ENCODE data around the gene FXYD5. TPM values are rescaled to one million over a fixed set of nuclear protein-coding genes. Genes with fewer than 3 reads are reported as not detected.

The FXYD5 gene
- total RNA-seq, 8 experiments from 2014 or later: 7.1 to 201 (median 14.7) TPM

DNA sequence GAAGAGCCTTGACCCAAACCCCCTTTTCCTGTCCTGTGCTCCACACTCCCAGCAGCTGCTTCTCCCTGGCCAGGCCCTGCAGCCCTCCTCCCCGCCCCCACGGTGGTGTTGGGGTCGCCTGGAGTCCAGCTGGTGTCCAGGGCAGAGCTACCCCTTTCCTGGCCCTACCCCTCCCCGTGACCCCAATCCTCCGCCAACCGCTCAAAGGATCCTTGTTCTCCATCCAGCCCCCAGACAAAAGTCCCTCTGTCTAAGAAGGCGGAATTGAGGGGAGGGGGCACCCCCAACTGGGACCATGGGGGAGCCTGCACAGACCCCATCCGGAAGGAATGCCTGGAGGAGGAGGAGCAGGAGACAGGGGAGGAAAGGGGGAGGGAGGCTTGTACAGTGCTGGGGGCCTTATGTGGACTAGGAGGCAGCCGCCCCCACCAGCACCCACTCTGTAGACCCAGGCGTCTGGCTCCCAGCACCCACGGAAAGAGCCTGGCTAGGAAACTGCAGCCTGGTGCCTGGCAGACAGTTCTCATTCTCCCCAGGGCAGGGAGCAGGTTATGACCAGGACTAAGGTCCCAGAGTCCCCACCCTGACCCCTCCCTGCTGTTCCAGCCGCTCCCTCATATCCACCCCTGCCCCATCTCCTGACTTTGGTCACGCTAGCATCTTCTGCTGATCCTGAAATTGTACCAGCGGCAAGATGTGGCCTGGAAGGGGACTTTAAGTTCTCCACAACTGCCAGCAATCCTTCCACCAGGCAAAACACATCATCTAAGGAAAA lies 39.2 kb upstream of the FXYD5 start, which contains the start of gene FXYD3:
FXYD3 (plus strand) TSS at position 647 of the 775 bp plus-strand sequence. CDS start 3,554 bp downstream, outside the sequence.
- Histone ChIP-seq H3K4me3 (peak within 1 kb of the TSS in 1 of 5 donors; percentile 1), H3K4me1 (replicated peaks in 1 of 2) (peaks cover 12 to 23% of the 10 kb centered on the region in 2 donors), H3K27ac (no peak within 1 kb of the TSS)
- in situ Hi-C loops (cut with MboI; ENCODE audit: low pct_unique_long_range_greater_than_20kb in 2 of 9, low sequenced_read_pairs in 9 of 9, unreplicated experiment in 9 of 9): no loop called here
- peak in 4 of 8 experiments; percentile 2 to 27 (median 22) for ATAC-seq (replicated peaks in 6 of 8)
- 60 to 100% methylated on average over 1 of the region's 14 CpGs; no CpG with 5 or more reads in 8 of the 10 experiments for WGBS, 10 experiments

DNA sequence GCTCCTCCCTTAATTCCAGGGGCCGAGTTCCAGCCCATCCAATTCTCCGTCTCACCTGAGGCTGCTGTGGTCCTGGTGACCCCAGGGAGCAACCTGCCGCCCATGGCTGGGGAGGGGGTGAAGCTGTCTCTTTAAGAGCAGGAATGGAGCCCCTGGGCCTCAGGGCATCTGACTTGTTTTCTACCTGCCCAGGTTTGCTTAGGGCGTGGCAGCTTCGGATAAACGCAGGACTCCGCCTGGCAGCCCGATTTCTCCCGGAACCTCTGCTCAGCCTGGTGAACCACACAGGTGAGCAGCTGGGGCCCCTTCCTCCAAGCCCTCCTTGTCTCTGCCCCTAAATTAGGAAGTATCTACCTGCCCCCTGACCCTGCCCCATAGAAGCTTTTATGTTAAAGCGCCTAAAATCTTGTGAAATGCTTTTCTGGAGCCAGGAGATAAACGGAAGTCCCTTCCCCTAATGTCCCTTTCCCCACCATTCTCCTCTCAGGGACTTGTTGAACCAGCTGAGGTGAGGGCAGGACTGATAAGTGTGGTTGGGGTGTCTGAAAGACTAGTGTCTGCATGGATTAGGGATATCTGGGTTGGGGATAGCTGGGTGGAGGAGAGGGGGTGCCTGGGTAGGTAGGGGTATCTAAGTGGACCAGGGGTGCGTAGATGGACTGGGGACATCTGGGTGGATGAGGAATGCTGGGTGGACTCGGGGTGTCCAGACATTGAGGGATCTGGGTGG lies 38.3 kb upstream of the FXYD5 start:
- 63 to 92% (median 79%) methylated on average over 1 to 8 of the region's 13 CpGs; no CpG with 5 or more reads in 7 of the 10 experiments for WGBS, 10 experiments
- H3K4me3 ChIP-seq: no peak overlapping the region
- no peak for ATAC-seq (replicated peaks in 6 of 8)
- peaks cover 12 to 20% of the 10 kb centered on the region in 2 donors for H3K4me1 ChIP-seq (replicated peaks in 1 of 2)
- no peak overlapping the region for H3K27ac ChIP-seq
- in situ Hi-C loops (cut with MboI; ENCODE audit: low pct_unique_long_range_greater_than_20kb in 2 of 9, low sequenced_read_pairs in 9 of 9, unreplicated experiment in 9 of 9): no loop called here

DNA sequence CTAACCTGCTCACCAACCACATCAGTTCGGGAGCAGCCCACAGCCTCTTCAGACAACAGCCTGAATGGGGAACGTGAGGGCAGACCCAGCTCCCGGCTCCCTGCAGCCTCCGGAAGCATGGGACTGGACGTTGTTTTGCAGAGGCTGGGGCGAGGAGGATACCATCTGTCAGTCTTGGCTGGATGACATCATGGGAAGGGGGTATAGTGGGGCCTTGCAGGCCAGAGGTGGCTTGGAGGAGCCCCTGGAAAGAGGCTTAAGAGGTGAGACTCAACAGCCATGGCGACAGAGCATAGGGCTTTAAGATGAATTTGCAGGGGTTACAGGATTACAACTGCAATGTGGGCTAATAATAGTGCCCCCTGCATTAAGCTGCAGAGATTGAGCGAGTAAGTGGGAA lies 37.4 kb upstream of the FXYD5 start:
- peaks cover 12 to 20% of the 10 kb centered on the region in 2 donors for H3K4me1 ChIP-seq (replicated peaks in 1 of 2)
- ATAC-seq (replicated peaks in 6 of 8): peak in 5 of 8 experiments; percentile 30 to 81 (median 69)
- in situ Hi-C loops (cut with MboI; ENCODE audit: low pct_unique_long_range_greater_than_20kb in 2 of 9, low sequenced_read_pairs in 9 of 9, unreplicated experiment in 9 of 9): no loop called here
- 20 to 70% (median 30%) methylated on average over 1 to 5 of the region's 8 CpGs; no CpG with 5 or more reads in 6 of the 10 experiments for WGBS, 10 experiments
- no peak overlapping the region for H3K4me3 ChIP-seq
- H3K27ac ChIP-seq: peak overlapping the region in 1 of 2 donors; percentile 1

DNA sequence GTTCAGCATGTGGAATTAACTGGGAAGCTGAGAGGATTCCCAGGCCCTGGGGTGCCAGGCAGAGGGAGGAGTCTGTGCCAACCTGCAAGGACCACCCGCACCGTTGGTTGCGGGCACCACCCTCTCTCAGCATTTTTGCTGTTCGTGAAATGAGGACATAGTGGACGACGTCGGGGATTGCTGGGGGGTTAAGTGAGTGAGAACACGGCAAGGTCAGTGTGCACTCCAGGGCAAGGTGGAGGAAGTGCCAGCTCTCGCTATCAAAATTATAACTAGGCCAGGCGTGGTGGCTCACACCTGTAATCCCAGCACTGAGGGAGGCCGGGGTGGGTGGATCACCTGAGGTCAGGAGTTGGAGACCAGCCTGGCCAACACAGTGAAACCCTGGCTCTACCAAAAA lies 36.7 kb upstream of the FXYD5 start:
- H3K4me3 ChIP-seq: no peak overlapping the region
- H3K27ac ChIP-seq: no peak overlapping the region
- H3K4me1 ChIP-seq (replicated peaks in 1 of 2): peaks cover 12 to 20% of the 10 kb centered on the region in 2 donors
- no peak for ATAC-seq (replicated peaks in 6 of 8)
- in situ Hi-C loops (cut with MboI; ENCODE audit: low pct_unique_long_range_greater_than_20kb in 2 of 9, low sequenced_read_pairs in 9 of 9, unreplicated experiment in 9 of 9): no loop called here
- WGBS, 10 experiments: 50 to 100% (median 76%) methylated on average over 3 to 4 of the region's 11 CpGs; no CpG with 5 or more reads in 6 of the 10 experiments

DNA sequence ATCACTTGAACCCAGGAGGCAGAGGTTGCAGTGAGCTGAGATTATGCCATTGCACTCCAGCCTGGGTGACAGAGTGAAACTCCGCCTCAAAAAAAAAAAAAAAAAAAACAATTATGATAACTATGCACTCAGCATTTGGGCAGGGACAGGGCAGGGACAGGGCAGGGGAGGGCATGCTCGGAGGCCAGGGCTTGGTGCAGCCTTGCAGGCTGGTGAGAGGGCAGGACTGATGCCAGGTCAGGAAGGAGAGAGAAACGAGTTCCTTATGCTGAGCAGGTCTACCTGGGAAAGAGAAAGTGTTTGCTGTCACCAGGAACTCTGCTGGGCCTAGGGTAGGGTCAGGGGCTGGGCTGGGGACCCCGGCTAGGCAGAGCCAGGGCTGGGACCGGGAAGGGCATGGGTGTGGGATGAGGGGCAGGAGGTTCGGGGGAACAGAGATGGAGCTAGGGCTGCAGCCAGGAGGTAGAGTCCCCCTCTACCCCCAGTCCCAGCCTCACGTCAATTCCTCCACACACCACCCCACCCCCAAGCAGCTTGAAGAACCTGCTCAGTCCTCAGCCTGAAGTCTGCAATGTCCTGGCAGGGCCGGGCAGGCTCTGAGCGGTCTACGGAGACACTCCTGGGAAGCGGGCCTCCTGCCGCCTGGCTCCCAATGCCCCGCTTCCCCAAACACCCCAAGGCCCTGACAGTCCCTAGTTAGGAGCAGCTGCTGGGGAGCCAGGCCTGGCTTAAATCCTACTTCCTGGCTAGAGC lies 36.1 kb upstream of the FXYD5 start:
- Histone ChIP-seq H3K27ac (no peak overlapping the region), H3K4me3 (no peak overlapping the region), H3K4me1 (replicated peaks in 1 of 2) (peaks cover 12 to 20% of the 10 kb centered on the region in 2 donors)
- no peak for ATAC-seq (replicated peaks in 6 of 8)
- in situ Hi-C loops (cut with MboI; ENCODE audit: low pct_unique_long_range_greater_than_20kb in 2 of 9, low sequenced_read_pairs in 9 of 9, unreplicated experiment in 9 of 9): no loop called here
- 17 to 80% (median 28%) methylated on average over 1 of the region's 13 CpGs; no CpG with 5 or more reads in 6 of the 10 experiments for WGBS, 10 experiments

DNA sequence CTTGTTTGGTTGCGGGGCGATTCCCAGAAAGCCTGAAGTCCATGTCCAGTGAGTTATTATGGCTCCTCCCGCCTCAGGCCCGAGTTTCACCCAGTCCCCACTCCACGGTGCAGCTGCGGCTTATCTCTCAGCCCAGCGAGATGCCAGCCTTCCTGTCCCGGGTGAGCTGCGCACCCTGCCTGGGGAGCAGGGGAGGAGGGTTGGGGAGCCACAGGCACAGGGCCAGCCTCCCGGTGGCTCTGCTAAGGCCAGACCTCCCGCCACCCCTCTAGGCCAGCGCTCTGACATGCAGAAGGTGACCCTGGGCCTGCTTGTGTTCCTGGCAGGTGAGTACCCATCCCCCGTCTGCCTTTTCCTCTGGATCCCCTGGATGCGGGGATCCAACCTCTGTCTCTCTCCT lies 35.4 kb upstream of the FXYD5 start:
- H3K4me1 ChIP-seq (replicated peaks in 1 of 2): peaks cover 13 to 23% of the 10 kb centered on the region in 2 donors
- no peak overlapping the region for H3K4me3 ChIP-seq
- in situ Hi-C loops (cut with MboI; ENCODE audit: low pct_unique_long_range_greater_than_20kb in 2 of 9, low sequenced_read_pairs in 9 of 9, unreplicated experiment in 9 of 9): no loop called here
- 100% methylated on average over 1 of the region's 14 CpGs; no CpG with 5 or more reads in 9 of the 10 experiments for WGBS, 10 experiments
- ATAC-seq (replicated peaks in 6 of 8): no peak
- H3K27ac ChIP-seq: no peak overlapping the region

- H3K27ac ChIP-seq: no peak overlapping the region
- H3K4me1 ChIP-seq (replicated peaks in 1 of 2): peaks cover 16 to 22% of the 10 kb centered on the region in 2 donors
- in situ Hi-C loops (cut with MboI; ENCODE audit: low pct_unique_long_range_greater_than_20kb in 2 of 9, low sequenced_read_pairs in 9 of 9, unreplicated experiment in 9 of 9): no loop called here
- H3K4me3 ChIP-seq: no peak overlapping the region
- ATAC-seq (replicated peaks in 6 of 8): no peak
- 60 to 100% (median 92%) methylated on average over 1 to 9 of the region's 9 CpGs; no CpG with 5 or more reads in 1 of the 10 experiments for WGBS, 10 experiments
Observed at GRCh38 chr19:35119578-35120155, 34.9 kb upstream of the FXYD5 start.

GRCh38 chr19:35120492-35120891 lies 34.0 kb upstream of the FXYD5 start:
- peaks cover 15 to 16% of the 10 kb centered on the region in 2 donors for H3K4me1 ChIP-seq (replicated peaks in 1 of 2)
- in situ Hi-C loops (cut with MboI; ENCODE audit: low pct_unique_long_range_greater_than_20kb in 2 of 9, low sequenced_read_pairs in 9 of 9, unreplicated experiment in 9 of 9): no loop called here
- 0 to 100% (median 79%) methylated on average over 1 to 6 of the region's 7 CpGs; no CpG with 5 or more reads in 2 of the 10 experiments for WGBS, 10 experiments
- no peak overlapping the region for H3K27ac ChIP-seq
- no peak overlapping the region for H3K4me3 ChIP-seq
- ATAC-seq (replicated peaks in 6 of 8): peak in 3 of 8 experiments; percentile 54 to 72 (median 71)

GRCh38 chr19:35120898-35121297 lies 33.6 kb upstream of the FXYD5 start:
- Histone ChIP-seq H3K4me1 (replicated peaks in 1 of 2) (peaks cover 15% of the 10 kb centered on the region in 2 donors), H3K27ac (no peak overlapping the region), H3K4me3 (no peak overlapping the region)
- peak in 2 of 8 experiments; percentile 27 to 38 for ATAC-seq (replicated peaks in 6 of 8)
- in situ Hi-C loops (cut with MboI; ENCODE audit: low pct_unique_long_range_greater_than_20kb in 2 of 9, low sequenced_read_pairs in 9 of 9, unreplicated experiment in 9 of 9): no loop called here
- 20 to 100% (median 90%) methylated on average over 1 to 2 of the region's 7 CpGs; no CpG with 5 or more reads in 5 of the 10 experiments for WGBS, 10 experiments

DNA sequence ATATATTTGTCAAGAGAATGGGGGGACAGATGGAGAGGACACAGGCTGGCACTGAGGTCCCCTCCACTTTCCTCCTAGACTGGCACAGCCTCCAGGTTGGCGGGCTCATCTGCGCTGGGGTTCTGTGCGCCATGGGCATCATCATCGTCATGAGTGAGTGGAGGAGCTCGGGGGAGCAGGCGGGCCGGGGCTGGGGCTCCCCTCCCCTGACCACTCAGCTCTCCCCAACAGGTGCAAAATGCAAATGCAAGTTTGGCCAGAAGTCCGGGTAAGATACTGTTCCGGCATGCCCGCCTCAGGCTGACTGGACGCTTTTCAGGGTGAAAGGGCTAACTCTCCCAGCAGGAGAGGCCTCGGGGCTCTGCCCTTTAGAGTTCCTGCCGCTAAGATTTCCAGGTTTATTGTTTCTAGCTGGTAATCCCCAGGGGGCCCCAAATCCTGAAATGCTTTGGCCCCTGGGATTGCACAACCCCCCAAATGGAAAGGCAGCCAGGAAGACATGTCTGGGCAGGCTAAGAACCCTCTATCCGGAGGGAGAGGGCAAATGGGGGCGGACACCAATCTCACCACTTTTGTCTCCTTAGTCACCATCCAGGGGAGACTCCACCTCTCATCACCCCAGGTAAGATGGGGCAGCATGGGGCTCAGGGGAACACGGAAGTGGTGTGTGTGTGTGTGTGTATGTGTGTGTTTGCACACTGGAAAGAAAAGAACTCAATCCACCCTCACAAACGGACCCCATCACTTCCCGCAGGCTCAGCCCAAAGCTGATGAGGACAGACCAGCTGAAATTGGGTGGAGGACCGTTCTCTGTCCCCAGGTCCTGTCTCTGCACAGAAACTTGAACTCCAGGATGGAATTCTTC lies 31.6 kb upstream of the FXYD5 start:
- in situ Hi-C loops (cut with MboI; ENCODE audit: low pct_unique_long_range_greater_than_20kb in 2 of 9, low sequenced_read_pairs in 9 of 9, unreplicated experiment in 9 of 9): no loop called here
- ATAC-seq (replicated peaks in 6 of 8): no peak
- no peak overlapping the region for H3K4me3 ChIP-seq

DNA sequence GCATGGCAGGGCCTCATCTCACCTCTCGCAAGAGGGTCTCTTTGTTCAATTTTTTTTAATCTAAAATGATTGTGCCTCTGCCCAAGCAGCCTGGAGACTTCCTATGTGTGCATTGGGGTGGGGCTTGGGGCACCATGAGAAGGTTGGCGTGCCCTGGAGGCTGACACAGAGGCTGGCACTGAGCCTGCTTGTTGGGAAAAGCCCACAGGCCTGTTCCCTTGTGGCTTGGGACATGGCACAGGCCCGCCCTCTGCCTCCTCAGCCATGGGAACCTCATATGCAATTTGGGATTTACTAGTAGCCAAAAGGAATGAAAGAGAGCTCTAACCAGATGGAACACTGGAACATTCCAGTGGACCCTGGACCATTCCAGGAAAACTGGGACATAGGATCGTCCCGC lies 31.0 kb upstream of the FXYD5 start:
- H3K27ac ChIP-seq: no peak overlapping the region
- peaks cover 8 to 13% of the 10 kb centered on the region in 2 donors for H3K4me1 ChIP-seq (replicated peaks in 1 of 2)
- no peak for ATAC-seq (replicated peaks in 6 of 8)
- WGBS, 10 experiments: 5 to 100% (median 60%) methylated on average over 1 to 4 of the region's 5 CpGs; no CpG with 5 or more reads in 3 of the 10 experiments
- in situ Hi-C loops (cut with MboI; ENCODE audit: low pct_unique_long_range_greater_than_20kb in 2 of 9, low sequenced_read_pairs in 9 of 9, unreplicated experiment in 9 of 9): no loop called here
- H3K4me3 ChIP-seq: no peak overlapping the region

More for the DNA sequence above, 31.6 kb upstream of the FXYD5 start:
- peaks cover 8 to 13% of the 10 kb centered on the region in 2 donors for H3K4me1 ChIP-seq (replicated peaks in 1 of 2)
- WGBS, 10 experiments: 49 to 93% (median 67%) methylated on average over 3 to 12 of the region's 19 CpGs; no CpG with 5 or more reads in 6 of the 10 experiments
- H3K27ac ChIP-seq: no peak overlapping the region
